Suprapubic skin (tissue), 4 donors: ENCODE data around the gene SPATA13. TPM values are rescaled to one million over a fixed set of nuclear protein-coding genes. Genes with fewer than 3 reads are reported as not detected.
"Not testable (repeated sequence)": the region's sequence is repeated elsewhere in the genome, so short reads cannot be mapped to it uniquely, and the experiment has no call there.

Experiments used
- DNase-seq, 2 donors: peaks; one replicate each; pipeline ENCODE4 v3.0.0-alpha.2; 2019; ENCODE audit warnings: low spot score in 2 of 2
- H3K27ac ChIP-seq: fragments of 200-600 bp; sonication (generic); one replicate; pipeline ENCODE4 v1.5.1; 2019
- H3K27me3 ChIP-seq: fragments of 200-600 bp; sonication (generic); one replicate; pipeline ENCODE4 v1.5.1; 2019
- H3K36me3 ChIP-seq: fragments of 200-600 bp; sonication (generic); one replicate; pipeline ENCODE4 v1.5.1; 2019
- H3K4me1 ChIP-seq: fragments of 200-600 bp; sonication (generic); one replicate; pipeline ENCODE4 v1.5.1; 2019
- H3K4me3 ChIP-seq: fragments of 200-600 bp; sonication (generic); one replicate; pipeline ENCODE4 v1.5.1; 2019; ENCODE audit warnings: mild to moderate bottlenecking
- H3K9me3 ChIP-seq: fragments of 200-600 bp; sonication (generic); one replicate; pipeline ENCODE4 v1.5.1; 2019
- EP300 ChIP-seq: sonication (generic); formaldehyde crosslinking; IDR thresholded peaks from one replicate; pipeline ENCODE4 v1.6.1; 2017; ENCODE audit warnings: antibody characterized with exemption
- POLR2A ChIP-seq, 2 donors: fragments of 450-650 bp; IDR thresholded peaks; one replicate each; pipeline ENCODE4 v1.6.1; 2017; ENCODE audit warnings: antibody characterized with exemption in 2 of 2, mild to moderate bottlenecking in 2 of 2, moderate library complexity in 2 of 2
- POLR2AphosphoS5 ChIP-seq, 3 donors: sonication (generic); formaldehyde crosslinking; IDR thresholded peaks; one replicate each; pipeline ENCODE4 v1.6.1; 2017; ENCODE audit warnings: antibody characterized with exemption in 3 of 3
- WGBS: methylation state at CpG from one replicate; pipeline ENCODE4 v1.1.5; 2018; 5-methylcytosine and 5-hydroxymethylcytosine counted together
- total RNA-seq, 4 donors: library from RNA; depleted of rRNA; stranded (reverse); fragments of >200 nt; gene quantifications; one replicate each; pipeline ENCODE4 v1.1.0, GENCODE V29; 2016
- TF ChIP-seq, protein P1 (sequence below), 2 donors: fragments of 200-600 bp in 1 of 2; fragments of 450-650 bp in 1 of 2; sonication (generic) in 1 of 2; IDR thresholded peaks; one replicate each; pipeline ENCODE4 v1.5.1; 2016 to 2019; ENCODE audit warnings: antibody characterized with exemption in 2 of 2, mild to moderate bottlenecking in 1 of 2, moderate library complexity in 1 of 2

Gene SPATA13
- total RNA-seq, 4 donors from 2014 or later, result 26.5 to 64.2 (median 31.6) TPM

DNA sequence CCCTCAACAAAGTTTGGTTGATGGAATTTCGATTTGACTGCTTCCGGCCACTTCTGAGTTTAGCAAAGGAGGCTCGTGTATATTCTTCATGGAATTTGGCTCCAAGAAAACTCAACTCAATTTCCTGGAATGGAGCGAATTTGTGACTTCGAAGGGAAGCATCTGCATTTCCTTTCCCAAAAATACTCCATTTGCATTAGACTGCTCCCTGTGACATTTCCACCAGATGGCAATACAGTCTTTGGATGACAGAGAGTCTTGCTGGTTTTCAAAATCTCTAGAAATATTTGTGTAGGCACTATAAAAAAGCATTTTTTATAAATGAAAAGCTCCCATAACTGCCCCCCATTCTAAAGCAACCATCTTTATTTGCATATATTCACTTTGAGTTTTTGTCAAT is 152.9 kb downstream of the SPATA13 start:
- Histone ChIP-seq H3K4me3 (no peak overlapping the region), H3K27me3 (no peaks in the 10 kb centered on the region), H3K27ac (no peak overlapping the region), H3K36me3 (no peaks in the 10 kb centered on the region), H3K9me3 (no peaks in the 10 kb centered on the region), H3K4me1 (no peaks in the 10 kb centered on the region)
- TF ChIP-seq POLR2AphosphoS5 (IDR thresholded peaks at IDR 0.05) (no peak), POLR2A (IDR thresholded peaks at IDR 0.05) (no peak), EP300 (no peak)
- TF ChIP-seq, protein P1, sequence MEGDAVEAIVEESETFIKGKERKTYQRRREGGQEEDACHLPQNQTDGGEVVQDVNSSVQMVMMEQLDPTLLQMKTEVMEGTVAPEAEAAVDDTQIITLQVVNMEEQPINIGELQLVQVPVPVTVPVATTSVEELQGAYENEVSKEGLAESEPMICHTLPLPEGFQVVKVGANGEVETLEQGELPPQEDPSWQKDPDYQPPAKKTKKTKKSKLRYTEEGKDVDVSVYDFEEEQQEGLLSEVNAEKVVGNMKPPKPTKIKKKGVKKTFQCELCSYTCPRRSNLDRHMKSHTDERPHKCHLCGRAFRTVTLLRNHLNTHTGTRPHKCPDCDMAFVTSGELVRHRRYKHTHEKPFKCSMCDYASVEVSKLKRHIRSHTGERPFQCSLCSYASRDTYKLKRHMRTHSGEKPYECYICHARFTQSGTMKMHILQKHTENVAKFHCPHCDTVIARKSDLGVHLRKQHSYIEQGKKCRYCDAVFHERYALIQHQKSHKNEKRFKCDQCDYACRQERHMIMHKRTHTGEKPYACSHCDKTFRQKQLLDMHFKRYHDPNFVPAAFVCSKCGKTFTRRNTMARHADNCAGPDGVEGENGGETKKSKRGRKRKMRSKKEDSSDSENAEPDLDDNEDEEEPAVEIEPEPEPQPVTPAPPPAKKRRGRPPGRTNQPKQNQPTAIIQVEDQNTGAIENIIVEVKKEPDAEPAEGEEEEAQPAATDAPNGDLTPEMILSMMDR (IDR thresholded peaks at IDR 0.05), result no peak
- no peak for DNase-seq
- 34% methylated on average over 5 of the region's 5 CpGs for WGBS

DNA sequence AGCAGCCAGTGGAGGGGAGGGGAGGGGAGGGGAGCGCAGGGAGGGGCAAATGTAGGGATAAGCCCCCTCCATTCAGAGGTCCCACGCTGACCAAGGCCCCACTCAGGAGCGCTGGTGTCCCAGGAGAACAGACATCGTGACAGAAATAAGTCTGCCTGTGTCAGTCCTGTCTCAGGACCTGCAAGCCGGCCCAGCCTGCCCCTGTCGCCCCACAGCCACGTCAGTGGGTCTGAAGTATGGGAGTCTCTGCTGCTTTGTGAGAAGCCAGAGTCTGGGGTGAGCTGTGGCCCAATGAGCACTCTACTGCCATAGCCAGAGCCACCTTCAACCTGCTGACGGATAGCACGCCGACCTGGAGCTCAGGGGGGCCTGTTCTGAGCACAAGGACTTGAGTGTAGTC is 157.3 kb downstream of the SPATA13 start:
- H3K9me3 ChIP-seq, H3K4me3 ChIP-seq, H3K27ac ChIP-seq, H3K36me3 ChIP-seq, H3K27me3 ChIP-seq, DNase-seq, H3K4me1 ChIP-seq: not testable (repeated sequence)
- 83% methylated on average over 5 of the region's 10 CpGs for WGBS

DNA sequence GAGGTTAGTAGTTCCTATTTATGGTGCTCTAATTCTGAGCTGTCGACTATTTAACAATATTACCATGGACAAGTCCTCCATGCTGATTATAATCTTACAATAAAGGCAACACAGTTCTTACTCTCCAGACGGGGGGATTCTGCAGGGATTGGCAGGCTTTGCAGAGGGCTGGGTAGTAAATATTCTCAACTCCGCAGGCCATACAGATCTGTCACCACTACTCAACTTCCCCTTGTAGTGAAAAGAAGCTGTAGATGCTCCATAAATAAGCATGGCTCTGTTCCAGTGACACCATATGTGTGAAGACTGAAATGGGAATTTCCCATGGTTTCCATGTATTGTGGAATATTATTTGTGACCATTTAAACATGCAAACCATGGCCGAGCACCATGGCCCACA is 158.4 kb downstream of the SPATA13 start:
- not testable (repeated sequence) for H3K27ac ChIP-seq, H3K9me3 ChIP-seq, H3K4me3 ChIP-seq, H3K27me3 ChIP-seq, H3K36me3 ChIP-seq, DNase-seq, H3K4me1 ChIP-seq
- 46% methylated on average over 4 of the region's 4 CpGs for WGBS

DNA sequence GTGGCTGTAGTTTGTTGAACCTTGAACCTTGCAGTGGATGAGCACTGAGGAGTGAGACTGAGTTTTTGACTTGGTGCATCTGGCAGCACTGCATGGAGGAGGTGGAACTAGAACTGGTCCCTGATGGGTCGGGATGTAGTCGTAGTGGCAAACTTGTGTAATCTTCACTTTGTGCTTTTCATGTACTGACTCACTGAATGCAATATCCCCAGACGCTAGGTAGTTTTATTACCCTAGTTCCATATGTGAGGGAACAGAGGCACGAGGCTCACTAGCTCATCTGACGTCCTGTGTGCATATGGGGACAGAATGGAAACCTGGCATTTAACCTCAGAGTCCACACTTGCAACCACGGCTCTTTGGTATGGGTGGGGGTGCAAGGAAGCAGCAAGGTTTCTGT is 159.1 kb downstream of the SPATA13 start:
- H3K4me3 ChIP-seq, H3K36me3 ChIP-seq, DNase-seq, H3K27me3 ChIP-seq, H3K9me3 ChIP-seq, H3K27ac ChIP-seq, H3K4me1 ChIP-seq: not testable (repeated sequence)
- 84% methylated on average over 6 of the region's 6 CpGs for WGBS

DNA sequence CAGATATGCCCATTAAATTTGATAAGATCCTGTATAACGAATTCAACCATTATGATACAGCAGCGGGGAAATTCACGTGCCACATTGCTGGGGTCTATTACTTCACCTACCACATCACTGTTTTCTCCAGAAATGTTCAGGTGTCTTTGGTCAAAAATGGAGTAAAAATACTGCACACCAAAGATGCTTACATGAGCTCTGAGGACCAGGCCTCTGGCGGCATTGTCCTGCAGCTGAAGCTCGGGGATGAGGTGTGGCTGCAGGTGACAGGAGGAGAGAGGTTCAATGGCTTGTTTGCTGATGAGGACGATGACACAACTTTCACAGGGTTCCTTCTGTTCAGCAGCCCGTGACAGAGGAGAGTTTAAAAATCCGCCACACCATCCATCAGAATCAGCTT is 160.9 kb downstream of the SPATA13 start:
- not testable (repeated sequence) for H3K36me3 ChIP-seq, H3K27ac ChIP-seq, H3K9me3 ChIP-seq, H3K4me3 ChIP-seq, H3K27me3 ChIP-seq, H3K4me1 ChIP-seq, DNase-seq
- 94% methylated on average over 8 of the region's 8 CpGs for WGBS

DNA sequence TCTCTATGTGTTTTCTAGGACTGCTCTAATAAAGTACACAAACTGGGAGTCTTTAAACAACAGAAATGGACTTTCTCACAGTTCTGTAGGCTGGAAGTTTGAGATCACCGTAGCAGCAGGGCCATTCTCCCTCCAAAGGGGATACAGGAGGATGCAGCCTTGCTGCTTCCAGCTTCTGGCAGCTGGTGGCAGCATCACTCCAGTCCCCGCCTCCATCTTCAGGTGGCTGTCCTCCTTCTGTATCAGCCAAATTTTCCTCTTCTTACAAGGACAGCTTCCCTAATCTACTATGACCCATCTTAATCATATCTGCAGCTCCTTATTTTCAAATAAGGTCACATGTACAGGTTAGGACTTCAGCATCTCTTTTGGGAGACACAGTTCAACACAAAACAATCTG is 161.9 kb downstream of the SPATA13 start:
- not testable (repeated sequence) for DNase-seq, H3K9me3 ChIP-seq, H3K4me3 ChIP-seq, H3K27me3 ChIP-seq, H3K27ac ChIP-seq, H3K36me3 ChIP-seq, H3K4me1 ChIP-seq
- WGBS, result 56% methylated on average over 2 of the region's 2 CpGs

DNA sequence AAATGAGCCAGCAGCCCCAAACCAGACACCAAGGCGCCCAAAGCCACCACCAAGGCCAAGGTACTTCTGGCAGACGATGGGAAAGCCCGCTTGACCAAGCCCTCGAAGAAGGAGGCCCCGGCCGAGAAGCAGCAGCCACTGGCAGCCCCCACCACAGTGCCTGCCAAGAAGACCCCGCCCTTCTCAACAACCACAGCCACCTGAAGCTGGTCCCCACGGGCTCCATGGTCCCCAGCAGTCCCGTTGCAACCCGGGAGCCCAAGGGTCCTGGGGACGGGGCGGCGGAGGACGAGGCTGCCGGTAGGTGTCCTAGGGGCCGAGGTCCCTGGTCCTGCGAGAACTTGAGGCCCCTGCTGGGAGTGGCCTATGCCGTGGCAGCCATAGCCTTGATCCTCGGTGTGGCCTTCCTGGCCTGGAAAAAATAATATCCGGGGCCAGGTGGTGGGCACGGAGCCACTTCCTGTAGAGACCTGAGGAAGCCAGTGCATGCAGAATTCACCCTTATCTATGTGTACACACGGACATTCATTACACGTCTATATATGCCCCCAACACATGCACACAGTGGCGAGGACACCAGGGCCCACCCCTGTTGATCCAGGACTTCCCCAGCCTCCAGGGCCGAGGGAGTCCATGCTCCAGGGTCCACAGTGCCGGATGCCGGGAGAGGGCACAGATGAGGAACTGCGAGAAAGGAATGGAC is 162.7 kb downstream of the SPATA13 start:
- no peak for DNase-seq
- no peak for TF ChIP-seq POLR2A (IDR thresholded peaks at IDR 0.05)
- TF ChIP-seq, protein P1 (IDR thresholded peaks at IDR 0.05), result no peak
- TF ChIP-seq POLR2AphosphoS5 (IDR thresholded peaks at IDR 0.05), result no peak
- no peak for TF ChIP-seq EP300
- Histone ChIP-seq H3K36me3 (no peaks in the 10 kb centered on the region), H3K9me3 (no peaks in the 10 kb centered on the region), H3K27ac (no peak overlapping the region), H3K4me3 (no peak overlapping the region), H3K4me1 (no peaks in the 10 kb centered on the region), H3K27me3 (peaks cover 17% of the 10 kb centered on the region)
- WGBS, result 80% methylated on average over 11 of the region's 28 CpGs

DNA sequence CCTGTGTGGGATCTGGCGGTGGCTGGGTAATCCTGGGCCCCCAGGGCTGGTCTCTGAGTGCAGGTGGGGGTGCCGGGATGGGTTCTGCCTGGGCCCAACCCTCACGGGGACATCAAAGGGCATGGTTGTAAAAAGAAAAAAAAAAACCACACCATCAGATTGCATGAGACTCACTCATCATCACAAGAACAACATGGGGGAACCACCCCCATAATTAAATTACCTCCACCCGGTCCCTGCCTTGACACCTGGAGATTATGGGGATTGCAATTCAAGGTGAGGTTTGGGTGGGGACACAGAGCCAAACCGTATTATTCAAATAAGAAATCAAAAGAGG is 163.2 kb downstream of the SPATA13 start:
- H3K9me3 ChIP-seq, result no peaks in the 10 kb centered on the region
- H3K36me3 ChIP-seq, result no peaks in the 10 kb centered on the region
- no peak for DNase-seq
- TF ChIP-seq, protein P1 (IDR thresholded peaks at IDR 0.05), result no peak
- TF ChIP-seq EP300, result no peak
- no peak for TF ChIP-seq POLR2AphosphoS5 (IDR thresholded peaks at IDR 0.05)
- TF ChIP-seq POLR2A (IDR thresholded peaks at IDR 0.05), result no peak
- 38% methylated on average over 5 of the region's 5 CpGs for WGBS
- no peak overlapping the region for H3K4me3 ChIP-seq
- H3K27me3 ChIP-seq, result peaks cover 21% of the 10 kb centered on the region
- no peak overlapping the region for H3K27ac ChIP-seq
- H3K4me1 ChIP-seq, result no peaks in the 10 kb centered on the region

DNA sequence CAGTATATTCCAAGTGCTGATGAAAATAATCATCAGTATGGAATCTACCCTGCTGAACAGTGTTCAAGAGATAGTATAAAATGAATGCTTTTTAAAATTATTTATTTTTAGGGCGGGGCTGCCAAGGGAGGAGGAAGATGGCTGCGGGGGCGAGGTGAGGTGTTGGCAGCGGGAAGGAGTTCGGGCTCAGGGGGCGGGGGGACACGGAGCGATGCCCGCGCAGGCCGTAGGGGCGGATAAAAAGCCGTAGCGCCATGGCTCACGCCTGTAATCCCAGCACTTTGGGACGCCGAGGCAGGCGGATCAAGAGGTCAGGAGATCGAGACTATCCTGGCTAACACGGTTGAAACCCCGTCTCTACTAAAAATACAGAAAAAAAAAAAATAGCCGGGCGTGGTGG is 167.1 kb downstream of the SPATA13 start:
- not testable (repeated sequence) for H3K36me3 ChIP-seq, DNase-seq, H3K9me3 ChIP-seq, H3K4me3 ChIP-seq, H3K4me1 ChIP-seq, H3K27ac ChIP-seq
- peaks cover 21% of the 10 kb centered on the region for H3K27me3 ChIP-seq
- WGBS, result 87% methylated on average over 23 of the region's 23 CpGs
